K562 (cell line): ENCODE data around the gene PPP1R36. TPM values are rescaled to one million over a fixed set of nuclear protein-coding genes. Genes with fewer than 3 reads are reported as not detected.

ENCODE experiments used
- DPF2 ChIP-seq: fragments of 450-650 bp; IDR thresholded peaks from 2 replicates; pipeline ENCODE4 v1.6.1; 2016
- FOXM1 ChIP-seq, 2 experiments: fragments of 450-650 bp in 1 of 2; sonication (generic) in 1 of 2; formaldehyde crosslinking in 1 of 2; IDR thresholded peaks; 2 replicates each; pipeline versions ENCODE4 v1.6.1 to v1.9.0; 2017 to 2022; ENCODE audit warnings: low read depth in 2 of 2, mild to moderate bottlenecking in 2 of 2, missing genetic modification reagents in 1 of 2, moderate library complexity in 1 of 2
- HDAC6 ChIP-seq: IDR thresholded peaks from 2 replicates; pipeline ENCODE4 v1.6.1; 2012; ENCODE audit warnings: low read depth, mild to moderate bottlenecking, control low read depth, inconsistent platforms, low read length, moderate library complexity
- JUN ChIP-seq, 2 experiments: sonication (generic) in 1 of 2; formaldehyde crosslinking in 1 of 2; IDR thresholded peaks; 2 replicates each; pipeline versions ENCODE4 v1.6.1 to v1.8.0; 2012 to 2022; ENCODE audit warnings: borderline replicate concordance in 2 of 2, mild to moderate bottlenecking in 2 of 2, improper control_type of control experiment in 1 of 2, low read depth in 1 of 2, low read length in 1 of 2, missing genetic modification reagents in 1 of 2
- KAT7 ChIP-seq: sonication (generic); formaldehyde crosslinking; IDR thresholded peaks from 2 replicates; pipeline ENCODE4 v1.8.0; 2022; ENCODE audit warnings: missing genetic modification reagents, mild to moderate bottlenecking, borderline replicate concordance
- NFIC ChIP-seq: fragments of 450-650 bp; IDR thresholded peaks from 2 replicates; pipeline ENCODE4 v1.6.1; 2017; ENCODE audit warnings: mild to moderate bottlenecking, inconsistent platforms
- NUFIP1 ChIP-seq: fragments of 450-650 bp; IDR thresholded peaks from 2 replicates; pipeline ENCODE4 v1.6.1; 2018; ENCODE audit not compliant: partially characterized antibody
- PTBP1 ChIP-seq: fragments of 200-400 bp; formaldehyde crosslinking; IDR thresholded peaks from 2 replicates; pipeline ENCODE4 v1.6.1; 2017; ENCODE audit warnings: low read depth, low read length
- SMAD2 ChIP-seq: fragments of 150-350 bp; IDR thresholded peaks from 2 replicates; pipeline ENCODE4 v1.6.1; 2014; ENCODE audit warnings: low read depth, mild to moderate bottlenecking, low read length
- SMARCA5 ChIP-seq: fragments of 450-650 bp; IDR thresholded peaks from 2 replicates; pipeline ENCODE4 v1.6.1; 2016
- SMC3 ChIP-seq: conservative IDR thresholded peaks from 2 replicates; pipeline ENCODE4 v1.6.1; 2011; ENCODE audit warnings: low read depth, low read length, improper control_type of control experiment; ENCODE audit not compliant: insufficient read depth
- TCFL5 ChIP-seq: fragments of 250-450 bp; sonication (Bioruptor Pico); conservative IDR thresholded peaks from 2 replicates; pipeline ENCODE4 v1.6.1; 2021; ENCODE audit warnings: mild to moderate bottlenecking, moderate library complexity, matching md5 sums
- TFAM ChIP-seq: fragments of 250-450 bp; sonication (Bioruptor Pico); conservative IDR thresholded peaks from 2 replicates; pipeline ENCODE4 v1.5.0; 2021; ENCODE audit warnings: mild to moderate bottlenecking, moderate library complexity
- ZNF253 ChIP-seq: fragments of 250-450 bp; sonication (Bioruptor Pico); conservative IDR thresholded peaks from 2 replicates; pipeline ENCODE4 v1.6.1; 2021; ENCODE audit warnings: mild to moderate bottlenecking
- polyA plus RNA-seq, 8 experiments: library from polyadenylated mRNA; depleted of rRNA in 4 of 8; stranded (reverse) in 5 of 8; unstranded in 3 of 8; fragments of >200 nt; fragmentation: Nextera tagmentation in 2 of 8; fragmentation: Illumina TruSeq in 1 of 8; extraction: Ambion mirVana in 2 of 8; extraction: Trizol in 1 of 8; gene quantifications; 2 replicates each; pipeline versions ENCODE4 v1.2.1 to v1.2.3, GENCODE V29; 2011 to 2014; ENCODE audit warnings: inconsistent platforms in 1 of 8, missing spikeins in 1 of 8
- total RNA-seq, 7 experiments: library from RNA; depleted of rRNA in 6 of 7; stranded (reverse); fragments of >200 nt in 6 of 7; fragmentation: Illumina TruSeq in 2 of 7; extraction: Trizol in 2 of 7; gene quantifications; 2 replicates each; pipeline versions ENCODE4 v1.2.1 to v1.2.3, GENCODE V29; 2011 to 2021; ENCODE audit warnings: low replicate concordance in 1 of 7
- TF ChIP-seq, protein P1 (sequence below): fragments of 250-450 bp; sonication (Bioruptor Pico); IDR thresholded peaks from 2 replicates; pipeline ENCODE4 v1.8.0; 2022; ENCODE audit warnings: moderate library complexity, mild to moderate bottlenecking, inconsistent platforms
- TF ChIP-seq, protein P2 (sequence below): fragments of 450-650 bp; formaldehyde crosslinking; IDR thresholded peaks from 2 replicates; pipeline ENCODE4 v1.4.0; 2020; ENCODE audit warnings: mild to moderate bottlenecking, mixed read lengths

The PPP1R36 gene
- total and polyA plus RNA-seq, 9 of the 15 experiments (the other 6 are each of a cell fraction or from before 2014, with no cell fraction given) = 0.29 TPM; not detected in 8

DNA sequence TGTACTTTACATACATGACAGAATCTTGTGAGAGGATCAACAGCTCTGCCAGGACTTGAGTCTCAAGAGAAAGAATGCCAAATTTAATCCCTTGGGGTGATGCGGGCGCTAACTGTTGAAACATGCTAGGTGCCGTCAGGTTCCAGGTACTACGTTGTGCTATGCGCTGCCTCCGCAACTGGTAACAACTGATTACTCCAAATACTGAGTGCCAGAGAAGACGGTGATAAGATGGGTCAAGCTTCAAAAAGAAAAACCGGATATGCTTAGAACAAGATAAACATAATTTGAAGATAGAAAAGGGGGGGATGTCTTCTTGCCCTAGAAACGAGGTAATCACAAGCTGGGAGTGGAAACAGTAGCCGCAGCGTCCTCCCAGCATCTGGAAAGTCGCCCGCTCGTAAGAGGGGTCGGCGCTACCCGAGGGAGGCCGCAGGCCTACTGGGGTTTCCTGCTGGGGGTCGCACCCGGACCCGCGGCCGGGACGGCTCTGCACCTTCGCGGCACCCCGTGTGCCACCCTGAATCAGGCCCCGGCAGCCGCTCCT lies 46.8 kb upstream of the PPP1R36 start (continued):
- TF ChIP-seq, protein P1, sequence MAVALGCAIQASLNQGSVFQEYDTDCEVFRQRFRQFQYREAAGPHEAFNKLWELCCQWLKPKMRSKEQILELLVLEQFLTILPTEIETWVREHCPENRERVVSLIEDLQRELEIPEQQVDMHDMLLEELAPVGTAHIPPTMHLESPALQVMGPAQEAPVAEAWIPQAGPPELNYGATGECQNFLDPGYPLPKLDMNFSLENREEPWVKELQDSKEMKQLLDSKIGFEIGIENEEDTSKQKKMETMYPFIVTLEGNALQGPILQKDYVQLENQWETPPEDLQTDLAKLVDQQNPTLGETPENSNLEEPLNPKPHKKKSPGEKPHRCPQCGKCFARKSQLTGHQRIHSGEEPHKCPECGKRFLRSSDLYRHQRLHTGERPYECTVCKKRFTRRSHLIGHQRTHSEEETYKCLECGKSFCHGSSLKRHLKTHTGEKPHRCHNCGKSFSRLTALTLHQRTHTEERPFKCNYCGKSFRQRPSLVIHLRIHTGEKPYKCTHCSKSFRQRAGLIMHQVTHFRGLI (CRISPR knock-in tag) = no peak
- no peak for TF ChIP-seq TCFL5 (CRISPR knock-in tag)
- TF ChIP-seq TFAM = no peak
- TF ChIP-seq FOXM1 (IDR thresholded peaks at IDR 0.05; ENCODE audit: low read depth) = 0 out of 2 replicates have a peak, but pooled peaks have one; percentile 20
- TF ChIP-seq FOXM1 (CRISPR knock-in tag; IDR thresholded peaks at IDR 0.05; ENCODE audit: low read depth) = no peak
- TF ChIP-seq, protein P2, sequence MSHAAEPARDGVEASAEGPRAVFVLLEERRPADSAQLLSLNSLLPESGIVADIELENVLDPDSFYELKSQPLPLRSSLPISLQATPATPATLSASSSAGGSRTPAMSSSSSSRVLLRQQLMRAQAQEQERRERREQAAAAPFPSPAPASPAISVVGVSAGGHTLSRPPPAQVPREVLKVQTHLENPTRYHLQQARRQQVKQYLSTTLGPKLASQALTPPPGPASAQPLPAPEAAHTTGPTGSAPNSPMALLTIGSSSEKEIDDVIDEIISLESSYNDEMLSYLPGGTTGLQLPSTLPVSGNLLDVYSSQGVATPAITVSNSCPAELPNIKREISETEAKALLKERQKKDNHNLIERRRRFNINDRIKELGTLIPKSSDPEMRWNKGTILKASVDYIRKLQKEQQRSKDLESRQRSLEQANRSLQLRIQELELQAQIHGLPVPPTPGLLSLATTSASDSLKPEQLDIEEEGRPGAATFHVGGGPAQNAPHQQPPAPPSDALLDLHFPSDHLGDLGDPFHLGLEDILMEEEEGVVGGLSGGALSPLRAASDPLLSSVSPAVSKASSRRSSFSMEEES (CRISPR knock-in tag) = no peak
- TF ChIP-seq KAT7 (CRISPR knock-in tag) = peak; percentile 11; the same call in 1 of the 2 replicates
- no peak for TF ChIP-seq SMAD2
- no peak for TF ChIP-seq PTBP1
- TF ChIP-seq JUN (IDR thresholded peaks at IDR 0.05; ENCODE audit: borderline replicate concordance, low read depth, low read length) = no peak
- TF ChIP-seq JUN (CRISPR knock-in tag; IDR thresholded peaks at IDR 0.05; ENCODE audit: borderline replicate concordance) = no peak
- TF ChIP-seq SMC3 = no peak
- no peak for TF ChIP-seq SMARCA5
- 0 out of 2 replicates have a peak, but pooled peaks have one; percentile 19 for TF ChIP-seq DPF2
- TF ChIP-seq NUFIP1 = no peak
- TF ChIP-seq ZNF253 = no peak
- TF ChIP-seq HDAC6 = no peak
- TF ChIP-seq NFIC = peak; percentile 5; the same call in 1 of the 2 replicates
